Measurements from ENCODE around the gene PAPPA2.
"Not testable (repeated sequence)": the region's sequence is repeated elsewhere in the genome, so short reads cannot be mapped to it uniquely, and the experiment has no call there.

The PAPPA2 gene

GRCh38 chr1:176612791-176613190 is 149.8 kb downstream of the PAPPA2 start:
- no peak for DNase-seq

GRCh38 chr1:176617881-176618280 is 154.9 kb downstream of the PAPPA2 start:
- no peak for DNase-seq

- DNase-seq, result no peak
These were observed 156.3 kb downstream of the PAPPA2 start for GRCh38 chr1:176619261-176619660.

GRCh38 chr1:176625365-176625764 is 162.4 kb downstream of the PAPPA2 start:
- DNase-seq, result no peak

- no peak for DNase-seq
These were observed 163.6 kb downstream of the PAPPA2 start for GRCh38 chr1:176626572-176627061.

GRCh38 chr1:176628775-176629174 is 165.8 kb downstream of the PAPPA2 start:
- DNase-seq, result no peak

- not testable (repeated sequence) for DNase-seq
These were observed 171.8 kb downstream of the PAPPA2 start for GRCh38 chr1:176634733-176635132.

- no peak for DNase-seq
These were observed 175.9 kb downstream of the PAPPA2 start for GRCh38 chr1:176638713-176639526.

- DNase-seq, result no peak
These were observed 180.6 kb downstream of the PAPPA2 start for GRCh38 chr1:176643536-176643935.

- no peak for DNase-seq
These were observed 185.6 kb downstream of the PAPPA2 start for GRCh38 chr1:176648556-176648955.

GRCh38 chr1:176656257-176656995 is 193.5 kb downstream of the PAPPA2 start:
- no peak for DNase-seq

GRCh38 chr1:176669782-176670181 is 206.8 kb downstream of the PAPPA2 start:
- no peak for DNase-seq

- DNase-seq, result no peak
These were observed 207.9 kb downstream of the PAPPA2 start for GRCh38 chr1:176670853-176671252.

- no peak for DNase-seq
These were observed 220.0 kb downstream of the PAPPA2 start for GRCh38 chr1:176682830-176683535.

- no peak for DNase-seq
These were observed 228.6 kb downstream of the PAPPA2 start for GRCh38 chr1:176691251-176692228.

- no peak for DNase-seq
These were observed 229.5 kb downstream of the PAPPA2 start for GRCh38 chr1:176692431-176692830.

GRCh38 chr1:176692988-176693696 is 230.2 kb downstream of the PAPPA2 start:
- no peak for DNase-seq

- no peak for DNase-seq
These were observed 230.8 kb downstream of the PAPPA2 start for GRCh38 chr1:176693697-176694329.

GRCh38 chr1:176694713-176695112 is 231.7 kb downstream of the PAPPA2 start:
- no peak for DNase-seq

GRCh38 chr1:176696109-176696508 is 233.1 kb downstream of the PAPPA2 start:
- DNase-seq, result no peak

- DNase-seq, result no peak
These were observed 233.7 kb downstream of the PAPPA2 start for GRCh38 chr1:176696689-176697088.
